AG04449 (cell line): ENCODE measurements around the gene FUOM.

Experiments used
- CTCF ChIA-PET: fragments of 350-600 bp; formaldehyde crosslinking; extraction: SDS; loops from one replicate; lab custom pipeline; 2021; ENCODE audit warnings: antibody characterized with exemption; lab: Yijun Ruan, JAX
- POLR2A ChIA-PET: fragments of 400-600, 350-600 bp; formaldehyde crosslinking; extraction: SDS; loops from one replicate; lab custom pipeline; 2020; ENCODE audit warnings: antibody characterized with exemption, inconsistent platforms; lab: Yijun Ruan, JAX
- DNase-seq: peaks from one replicate; pipeline ENCODE4 v3.0.0-alpha.2; 2010; ENCODE audit warnings: low read depth, low spot score
- H3K4me3 ChIP-seq: 2 replicates; pipeline ENCODE4 v1.5.1; 2011; ENCODE audit warnings: low read depth, mild to moderate bottlenecking, control low read depth, low read length
- CTCF ChIP-seq: IDR thresholded peaks from one replicate; pipeline ENCODE4 v1.5.1; 2011; ENCODE audit warnings: mild to moderate bottlenecking, moderate library complexity, low read length, control low read depth, inconsistent platforms; ENCODE audit not compliant: insufficient read depth; ENCODE audit errors: missing control alignments

Gene FUOM

DNA sequence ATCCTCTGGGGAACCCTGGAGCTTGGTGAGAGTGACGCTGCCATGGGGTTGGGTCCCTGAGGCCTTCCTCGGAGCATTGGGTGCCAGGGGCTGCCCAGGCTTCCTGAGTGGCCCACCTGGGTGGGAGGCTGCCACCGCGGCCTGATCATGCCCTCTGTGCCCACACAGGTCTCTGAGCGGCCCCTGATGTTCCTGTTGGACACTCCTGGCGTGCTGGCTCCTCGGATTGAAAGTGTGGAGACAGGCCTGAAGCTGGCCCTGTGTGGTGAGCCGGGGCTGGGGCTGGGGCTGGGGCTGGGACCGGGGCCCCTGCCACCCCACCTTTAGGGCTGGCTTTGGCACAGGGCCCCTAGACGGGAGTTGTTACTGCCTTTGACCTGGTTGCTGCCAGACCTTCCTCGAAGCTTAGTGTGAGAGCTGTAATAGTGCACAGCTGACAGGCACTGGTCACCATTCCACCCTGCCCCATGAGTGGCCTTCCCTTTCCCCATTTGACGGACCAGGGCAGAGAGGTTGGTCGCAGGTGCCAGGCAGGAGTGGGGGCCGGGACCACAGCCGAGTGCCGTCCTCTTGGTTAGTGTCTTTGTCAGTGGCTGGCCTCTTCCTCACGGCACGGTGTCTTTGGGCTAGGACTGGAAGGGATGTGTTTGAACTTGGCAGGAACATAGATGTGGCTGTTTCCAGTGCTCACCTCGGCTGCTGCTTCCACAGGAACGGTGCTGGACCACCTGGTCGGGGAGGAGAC lies 44.3 kb upstream of the FUOM start:
- TF ChIP-seq CTCF, result no peak
- POLR2A ChIA-PET, result no interaction called here
- CTCF ChIA-PET, result no interaction called here

DNA sequence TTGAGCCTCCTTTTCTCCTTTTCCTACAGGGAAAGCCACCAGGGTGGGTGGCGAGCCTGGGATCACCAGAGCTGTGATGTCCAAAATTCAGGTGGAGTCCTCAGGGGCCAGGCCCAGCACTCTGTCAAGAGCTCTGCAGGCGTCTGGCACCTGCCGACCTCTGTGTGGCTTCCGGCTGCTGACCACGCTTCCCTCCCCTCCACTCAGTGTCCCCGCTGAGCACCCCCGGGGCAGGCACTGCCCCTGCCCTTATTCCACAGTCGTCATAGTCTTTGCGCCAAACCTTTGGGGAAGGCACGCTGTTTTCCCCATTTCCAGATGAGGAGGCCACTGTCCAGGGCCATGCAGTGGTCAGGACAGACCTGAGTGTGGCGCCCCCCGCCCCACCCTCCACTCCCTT lies 43.7 kb upstream of the FUOM start:
- DNase-seq, result no peak
- CTCF ChIA-PET, result no interaction called here
- POLR2A ChIA-PET, result no interaction called here
- no peak for TF ChIP-seq CTCF
- no peak overlapping the region for H3K4me3 ChIP-seq

More for the DNA sequence above, 44.3 kb upstream of the FUOM start:
- no peak overlapping the region for H3K4me3 ChIP-seq
- no peak for DNase-seq

- no peak overlapping the region for H3K4me3 ChIP-seq
- ChIA-PET CTCF (no interaction called here), POLR2A (no interaction called here)
- no peak for TF ChIP-seq CTCF
- no peak for DNase-seq
Observed at GRCh38 chr10:133400624-133401424, 43.0 kb upstream of the FUOM start.

DNA sequence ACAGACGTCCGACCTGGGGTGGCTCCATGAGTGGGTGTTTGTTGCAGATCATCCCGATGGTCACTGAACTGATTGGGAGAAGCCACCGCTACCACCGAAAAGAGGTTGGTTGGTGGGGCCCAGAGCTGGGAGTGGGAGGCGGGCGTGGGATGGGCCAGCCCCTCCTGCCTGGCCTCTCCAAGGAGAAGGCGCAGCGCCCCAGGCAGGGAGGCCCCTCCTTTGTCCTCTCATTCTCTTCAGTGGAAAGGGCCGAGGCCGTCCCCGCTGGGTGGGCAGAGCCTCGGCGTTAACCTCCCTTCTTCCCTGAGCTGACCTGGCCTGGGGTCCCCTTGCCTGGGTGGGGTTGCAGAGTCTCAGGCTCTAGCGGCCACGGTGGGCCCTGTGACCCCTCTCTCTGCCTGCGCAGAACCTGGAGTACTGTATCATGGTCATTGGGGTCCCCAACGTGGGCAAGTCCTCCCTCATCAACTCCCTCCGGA lies 41.3 kb upstream of the FUOM start:
- ChIA-PET POLR2A (no interaction called here), CTCF (no interaction called here)
- no peak for TF ChIP-seq CTCF
- no peak overlapping the region for H3K4me3 ChIP-seq
- DNase-seq, result no peak

- no peak overlapping the region for H3K4me3 ChIP-seq
- DNase-seq, result no peak
- CTCF ChIA-PET, result no interaction called here
- no peak for TF ChIP-seq CTCF
- POLR2A ChIA-PET, result no interaction called here
Observed at GRCh38 chr10:133397938-133398337, 40.1 kb upstream of the FUOM start.

- no peak for DNase-seq
- ChIA-PET CTCF (interaction anchor here (3.2 kb wide), 1 partner anchor 67 kb away, joined by 8 read pairs; no protein-coding TSS in a partner anchor), POLR2A (no interaction called here)
- no peak for TF ChIP-seq CTCF
- no peak overlapping the region for H3K4me3 ChIP-seq
Observed at GRCh38 chr10:133396035-133396624, 38.3 kb upstream of the FUOM start.
